GM12878 (cell line): Measurements from ENCODE around the gene CRIM1. TPM values are rescaled to one million over a fixed set of nuclear protein-coding genes. Genes with fewer than 3 reads are reported as not detected.

Source experiments
- ATAC-seq: fragments of 200-7000 bp; cut with Tn5 transposase; 3 replicates; pipeline ENCODE4 v1.9.1; 2020; ENCODE audit warnings: mild to moderate bottlenecking, moderate library complexity
- BruUV-seq: library from RNA; stranded (reverse); fragments of 400-500 nt; replicated peaks from 2 replicates; lab custom pipeline; 2021; lab: Mats Ljungman, UMichigan
- CTCF ChIA-PET: fragments of 300-600 bp; sonication (Branson Sonifier 250); formaldehyde crosslinking; extraction: SDS; loops from one replicate; lab custom pipeline; 2021; ENCODE audit warnings: inconsistent platforms; lab: Yijun Ruan, JAX
- POLR2A ChIA-PET: fragments of 350-600 bp; formaldehyde crosslinking; extraction: SDS; loops from one replicate; lab custom pipeline; 2021; ENCODE audit warnings: inconsistent platforms; lab: Charles Lee
- RAD21 ChIA-PET: fragments of 300-600 bp; sonication (Branson Sonifier 250); formaldehyde crosslinking; loops from one replicate; lab custom pipeline; 2023; ENCODE audit warnings: antibody characterized with exemption; ENCODE audit not compliant: unreplicated experiment; lab: Charles Lee
- SMC1A ChIA-PET: fragments of 300-600 bp; sonication (Branson Sonifier 250); formaldehyde crosslinking; loops from one replicate; lab custom pipeline; 2023; ENCODE audit not compliant: unreplicated experiment, uncharacterized antibody; lab: Charles Lee
- DNase-seq: peaks from one replicate; pipeline ENCODE4 v3.0.0-alpha.2; 2011; ENCODE audit warnings: low read depth, low spot score
- FAIRE-seq: peaks from 3 replicates; lab custom pipeline; 2011; peaks lifted over from hg19 to GRCh38; lab: Jason Lieb, UNC
- H2AFZ ChIP-seq: 2 replicates; pipeline ENCODE4 v1.6.0; 2011; ENCODE audit warnings: low read depth, low read length, control low read depth; ENCODE audit not compliant: control insufficient read depth
- H3K27ac ChIP-seq: 2 replicates; pipeline ENCODE4 v1.5.1; 2011; ENCODE audit warnings: control low read depth; ENCODE audit not compliant: control insufficient read depth, insufficient read depth
- H3K27me3 ChIP-seq, 2 experiments: replicated peaks in 1 of 2; 2 replicates each; pipeline versions ENCODE4 v1.6.0 to v1.6.1; 2011; ENCODE audit warnings: low read length in 1 of 2; ENCODE audit not compliant: control insufficient read depth in 2 of 2, insufficient read depth in 2 of 2
- H3K36me3 ChIP-seq, 2 experiments: 2 replicates each; pipeline ENCODE4 v1.5.1; 2011; ENCODE audit warnings: low read length in 1 of 2; ENCODE audit not compliant: control insufficient read depth in 2 of 2, insufficient read depth in 2 of 2
- H3K4me1 ChIP-seq: 2 replicates; pipeline ENCODE4 v1.6.1; 2011; ENCODE audit warnings: mild to moderate bottlenecking, low read length, moderate library complexity, mixed read lengths; ENCODE audit not compliant: control insufficient read depth, insufficient read depth
- H3K4me2 ChIP-seq: 2 replicates; pipeline ENCODE4 v1.6.0; 2011; ENCODE audit warnings: control low read depth; ENCODE audit not compliant: control insufficient read depth, insufficient read depth
- H3K4me3 ChIP-seq: fragments of 200-600 bp; sonication (generic); 2 replicates; pipeline ENCODE4 v1.5.1; 2016
- H3K79me2 ChIP-seq: 2 replicates; pipeline ENCODE4 v1.6.0; 2011; ENCODE audit warnings: low read length; ENCODE audit not compliant: control insufficient read depth, insufficient read depth
- H3K9ac ChIP-seq: 2 replicates; pipeline ENCODE4 v1.8.0; 2011; ENCODE audit warnings: low read length, control low read depth, mixed read lengths; ENCODE audit not compliant: control insufficient read depth, insufficient read depth
- H3K9me3 ChIP-seq: replicated peaks from 3 replicates; pipeline ENCODE4 v1.5.1; 2011; ENCODE audit warnings: mild to moderate bottlenecking, low read length; ENCODE audit not compliant: control insufficient read depth, insufficient read depth
- H4K20me1 ChIP-seq: 2 replicates; pipeline ENCODE4 v1.6.0; 2011; ENCODE audit not compliant: control insufficient read depth, insufficient read depth
- ASH2L ChIP-seq: fragments of 300-600, 200-600 bp; sonication (generic); IDR thresholded peaks from 2 replicates; pipeline ENCODE4 v1.6.1; 2017; ENCODE audit warnings: low read depth, mild to moderate bottlenecking, borderline replicate concordance
- BRCA1 ChIP-seq: IDR thresholded peaks from 2 replicates; pipeline ENCODE4 v1.6.1; 2011; ENCODE audit warnings: low read depth, low read length, improper control_type of control experiment
- HCFC1 ChIP-seq: fragments of 150-350 bp; IDR thresholded peaks from 2 replicates; pipeline ENCODE4 v1.6.1; 2014; ENCODE audit warnings: low read length
- KDM1A ChIP-seq: fragments of 200-600 bp; sonication (generic); IDR thresholded peaks from 2 replicates; pipeline ENCODE4 v1.6.1; 2016; ENCODE audit warnings: borderline replicate concordance
- NFYB ChIP-seq: IDR thresholded peaks from 2 replicates; pipeline ENCODE4 v1.6.1; 2011; ENCODE audit warnings: low read depth, mild to moderate bottlenecking, low read length, improper control_type of control experiment, moderate library complexity; ENCODE audit not compliant: insufficient read depth
- TARDBP ChIP-seq: IDR thresholded peaks from 2 replicates; pipeline ENCODE4 v1.6.1; 2016; ENCODE audit warnings: borderline replicate concordance
- TCF3 ChIP-seq: IDR thresholded peaks from 2 replicates; pipeline ENCODE4 v1.6.1; 2012; ENCODE audit warnings: low read depth, mild to moderate bottlenecking, low read length, borderline replicate concordance; ENCODE audit not compliant: insufficient read depth
- WGBS: methylation state at CpG from one replicate; pipeline ENCODE4 v1.1.6; 2016; ENCODE audit warnings: low lambda C conversion rate; ENCODE audit not compliant: insufficient replicate concordance, insufficient coverage; ENCODE audit errors: missing lambda C conversion rate; 5-methylcytosine and 5-hydroxymethylcytosine counted together
- in situ Hi-C: fragments of 300-500 bp; cut with MboI; formaldehyde crosslinking; loops from 9 replicates; pipeline ENCODE4 v1.14.3; 2018; ENCODE audit warnings: mixed read lengths
- intact Hi-C: fragments of 100-400 bp; cut with micrococcal nuclease; formaldehyde crosslinking; loops from one replicate; pipeline ENCODE4 v1.14.2; 2022; ENCODE audit not compliant: unreplicated experiment
- polyA plus RNA-seq, 11 experiments: library from polyadenylated mRNA; depleted of rRNA in 4 of 11; unstranded in 6 of 11; stranded (reverse) in 5 of 11; fragments of >200 nt; fragmentation: Nextera tagmentation in 4 of 11; fragmentation: Illumina TruSeq in 1 of 11; extraction: Ambion mirVana in 4 of 11; extraction: Trizol in 1 of 11; gene quantifications; 1 replicate in 1 of 11; 2 replicates in 10 of 11; pipeline versions ENCODE4 v1.2.1 to v1.2.3, GENCODE V29; 2011 to 2016; ENCODE audit warnings: inconsistent platforms in 2 of 11, missing spikeins in 2 of 11, low read depth in 1 of 11
- total RNA-seq, 4 experiments: library from RNA; depleted of rRNA in 3 of 4; stranded (reverse); fragments of >200 nt in 3 of 4; fragmentation: Illumina TruSeq in 1 of 4; extraction: Trizol in 1 of 4; gene quantifications; 2 replicates each; pipeline versions ENCODE4 v1.2.1 to v1.2.3, GENCODE V29; 2013 to 2021
- TF ChIP-seq, protein P1 (sequence below): IDR thresholded peaks from 2 replicates; pipeline ENCODE4 v1.6.1; 2012; ENCODE audit warnings: mild to moderate bottlenecking, low read depth, low read length
- TF ChIP-seq, protein P2 (sequence below): IDR thresholded peaks from 2 replicates; pipeline ENCODE4 v1.6.1; 2012; ENCODE audit warnings: low read depth, low read length, improper control_type of control experiment
- TF ChIP-seq, protein P3 (sequence below): fragments of 150-350 bp; IDR thresholded peaks from 2 replicates; pipeline ENCODE4 v1.6.1; 2014; ENCODE audit warnings: mild to moderate bottlenecking, low read depth, low read length
- TF ChIP-seq, protein P4 (sequence below): fragments of 450-650 bp; IDR thresholded peaks from 2 replicates; pipeline ENCODE4 v1.6.1; 2016; ENCODE audit warnings: mild to moderate bottlenecking

Gene CRIM1
- total and polyA plus RNA-seq, 10 of the 15 experiments (the other 5 are each of a cell fraction or from before 2014, with no cell fraction given): 0.42 to 7.4 (median 3.1) TPM

DNA sequence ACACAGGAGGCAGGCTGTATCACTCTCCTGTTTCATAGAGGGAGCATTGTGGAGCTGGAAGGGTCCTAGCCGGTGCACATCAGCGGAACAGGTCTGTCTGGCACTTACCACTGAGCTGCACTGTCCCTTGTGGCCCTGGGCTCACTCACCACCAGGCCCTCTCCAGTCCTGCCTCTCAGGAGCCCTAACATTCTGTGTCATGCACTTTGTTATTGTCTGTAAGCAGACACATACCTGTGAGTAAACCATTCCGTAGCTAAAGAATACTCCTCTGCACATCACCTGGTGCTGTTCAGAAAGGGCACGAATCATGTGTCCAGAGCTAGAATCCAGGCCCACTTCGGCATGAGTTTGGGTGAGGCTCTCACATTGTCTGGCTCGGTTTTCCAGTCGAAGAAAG, 93.6 kb downstream of the CRIM1 start (continued):
- TF ChIP-seq, protein P1, sequence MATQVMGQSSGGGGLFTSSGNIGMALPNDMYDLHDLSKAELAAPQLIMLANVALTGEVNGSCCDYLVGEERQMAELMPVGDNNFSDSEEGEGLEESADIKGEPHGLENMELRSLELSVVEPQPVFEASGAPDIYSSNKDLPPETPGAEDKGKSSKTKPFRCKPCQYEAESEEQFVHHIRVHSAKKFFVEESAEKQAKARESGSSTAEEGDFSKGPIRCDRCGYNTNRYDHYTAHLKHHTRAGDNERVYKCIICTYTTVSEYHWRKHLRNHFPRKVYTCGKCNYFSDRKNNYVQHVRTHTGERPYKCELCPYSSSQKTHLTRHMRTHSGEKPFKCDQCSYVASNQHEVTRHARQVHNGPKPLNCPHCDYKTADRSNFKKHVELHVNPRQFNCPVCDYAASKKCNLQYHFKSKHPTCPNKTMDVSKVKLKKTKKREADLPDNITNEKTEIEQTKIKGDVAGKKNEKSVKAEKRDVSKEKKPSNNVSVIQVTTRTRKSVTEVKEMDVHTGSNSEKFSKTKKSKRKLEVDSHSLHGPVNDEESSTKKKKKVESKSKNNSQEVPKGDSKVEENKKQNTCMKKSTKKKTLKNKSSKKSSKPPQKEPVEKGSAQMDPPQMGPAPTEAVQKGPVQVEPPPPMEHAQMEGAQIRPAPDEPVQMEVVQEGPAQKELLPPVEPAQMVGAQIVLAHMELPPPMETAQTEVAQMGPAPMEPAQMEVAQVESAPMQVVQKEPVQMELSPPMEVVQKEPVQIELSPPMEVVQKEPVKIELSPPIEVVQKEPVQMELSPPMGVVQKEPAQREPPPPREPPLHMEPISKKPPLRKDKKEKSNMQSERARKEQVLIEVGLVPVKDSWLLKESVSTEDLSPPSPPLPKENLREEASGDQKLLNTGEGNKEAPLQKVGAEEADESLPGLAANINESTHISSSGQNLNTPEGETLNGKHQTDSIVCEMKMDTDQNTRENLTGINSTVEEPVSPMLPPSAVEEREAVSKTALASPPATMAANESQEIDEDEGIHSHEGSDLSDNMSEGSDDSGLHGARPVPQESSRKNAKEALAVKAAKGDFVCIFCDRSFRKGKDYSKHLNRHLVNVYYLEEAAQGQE: no peak
- TF ChIP-seq, protein P2, sequence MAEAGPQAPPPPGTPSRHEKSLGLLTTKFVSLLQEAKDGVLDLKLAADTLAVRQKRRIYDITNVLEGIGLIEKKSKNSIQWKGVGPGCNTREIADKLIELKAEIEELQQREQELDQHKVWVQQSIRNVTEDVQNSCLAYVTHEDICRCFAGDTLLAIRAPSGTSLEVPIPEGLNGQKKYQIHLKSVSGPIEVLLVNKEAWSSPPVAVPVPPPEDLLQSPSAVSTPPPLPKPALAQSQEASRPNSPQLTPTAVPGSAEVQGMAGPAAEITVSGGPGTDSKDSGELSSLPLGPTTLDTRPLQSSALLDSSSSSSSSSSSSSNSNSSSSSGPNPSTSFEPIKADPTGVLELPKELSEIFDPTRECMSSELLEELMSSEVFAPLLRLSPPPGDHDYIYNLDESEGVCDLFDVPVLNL: no peak
- no peak for TF ChIP-seq HCFC1

DNA sequence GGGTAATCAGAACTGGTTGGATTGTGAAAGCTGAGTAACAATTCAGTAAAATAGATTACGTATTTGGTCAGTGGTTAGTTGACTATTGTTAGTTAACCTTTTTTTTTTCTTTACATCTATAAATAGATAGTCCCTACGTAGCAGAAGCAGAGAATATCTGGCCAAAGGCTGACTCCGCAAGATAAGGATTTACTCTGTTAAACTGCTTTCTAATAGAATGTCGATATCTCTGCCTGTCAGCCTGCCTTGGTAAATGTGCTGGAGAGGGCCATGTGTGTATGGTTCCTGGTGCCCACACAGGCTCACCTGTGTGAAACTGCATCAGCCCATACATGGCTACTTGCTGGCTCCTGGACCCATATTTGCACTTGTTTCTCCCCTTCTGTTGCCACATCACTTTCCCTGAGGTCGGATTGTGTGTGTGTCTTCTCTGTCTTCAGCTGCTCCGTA, 94.4 kb downstream of the CRIM1 start:
- Histone ChIP-seq H2AFZ (no peak overlapping the region), H3K36me3 (no peaks in the 10 kb centered on the region), H3K4me1 (no peaks in the 10 kb centered on the region), H3K4me3 (no peak overlapping the region), H3K9ac (no peak overlapping the region), H3K79me2 (no peaks in the 10 kb centered on the region), H3K9me3 (no peaks in the 10 kb centered on the region), H4K20me1 (no peaks in the 10 kb centered on the region), H3K4me2 (no peak overlapping the region), H3K27ac (no peak overlapping the region), H3K27me3 (no peaks in the 10 kb centered on the region; a peak in 1 of 4 replicates)
- ChIA-PET RAD21 (no interaction called here), SMC1A (interaction anchor here (1.3 kb wide), 1 partner anchor 98 kb away, joined by 4 read pairs; no protein-coding TSS in a partner anchor), POLR2A (no interaction called here), CTCF (no interaction called here)
- ATAC-seq: no peak
- BruUV-seq: no TSS peak
- intact Hi-C loops (no loop called here), in situ Hi-C loops (no loop called here)
- 27% methylated on average over 6 of the region's 6 CpGs for WGBS
- FAIRE-seq: no peak
- no peak for DNase-seq
- TF ChIP-seq ASH2L (no peak), BRCA1 (no peak), NFYB (no peak), KDM1A (no peak), TARDBP (no peak), TCF3 (no peak)
- TF ChIP-seq, protein P2: no peak
- TF ChIP-seq, protein P3, sequence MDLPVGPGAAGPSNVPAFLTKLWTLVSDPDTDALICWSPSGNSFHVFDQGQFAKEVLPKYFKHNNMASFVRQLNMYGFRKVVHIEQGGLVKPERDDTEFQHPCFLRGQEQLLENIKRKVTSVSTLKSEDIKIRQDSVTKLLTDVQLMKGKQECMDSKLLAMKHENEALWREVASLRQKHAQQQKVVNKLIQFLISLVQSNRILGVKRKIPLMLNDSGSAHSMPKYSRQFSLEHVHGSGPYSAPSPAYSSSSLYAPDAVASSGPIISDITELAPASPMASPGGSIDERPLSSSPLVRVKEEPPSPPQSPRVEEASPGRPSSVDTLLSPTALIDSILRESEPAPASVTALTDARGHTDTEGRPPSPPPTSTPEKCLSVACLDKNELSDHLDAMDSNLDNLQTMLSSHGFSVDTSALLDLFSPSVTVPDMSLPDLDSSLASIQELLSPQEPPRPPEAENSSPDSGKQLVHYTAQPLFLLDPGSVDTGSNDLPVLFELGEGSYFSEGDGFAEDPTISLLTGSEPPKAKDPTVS: no peak
- TF ChIP-seq, protein P4, sequence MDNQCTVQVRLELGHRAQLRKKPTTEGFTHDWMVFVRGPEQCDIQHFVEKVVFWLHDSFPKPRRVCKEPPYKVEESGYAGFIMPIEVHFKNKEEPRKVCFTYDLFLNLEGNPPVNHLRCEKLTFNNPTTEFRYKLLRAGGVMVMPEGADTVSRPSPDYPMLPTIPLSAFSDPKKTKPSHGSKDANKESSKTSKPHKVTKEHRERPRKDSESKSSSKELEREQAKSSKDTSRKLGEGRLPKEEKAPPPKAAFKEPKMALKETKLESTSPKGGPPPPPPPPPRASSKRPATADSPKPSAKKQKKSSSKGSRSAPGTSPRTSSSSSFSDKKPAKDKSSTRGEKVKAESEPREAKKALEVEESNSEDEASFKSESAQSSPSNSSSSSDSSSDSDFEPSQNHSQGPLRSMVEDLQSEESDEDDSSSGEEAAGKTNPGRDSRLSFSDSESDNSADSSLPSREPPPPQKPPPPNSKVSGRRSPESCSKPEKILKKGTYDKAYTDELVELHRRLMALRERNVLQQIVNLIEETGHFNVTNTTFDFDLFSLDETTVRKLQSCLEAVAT: no peak
